HG03460 (cell line): ENCODE data around the gene EFCAB7.

Source experiments
- ATAC-seq: cut with Tn5 transposase; IDR thresholded peaks from one replicate; pipeline ENCODE4 v1.9.1; 2021; ENCODE audit not compliant: unreplicated experiment

EFCAB7 gene

GRCh38 chr1:63522891-63523728 lies at the start of gene EFCAB7, which contains the start of gene ITGB3BP:
EFCAB7 (plus strand) TSS chr1:63523525; CDS start chr1:63525573, 2,048 bp downstream.
ITGB3BP (minus strand) TSS chr1:63523225; CDS start chr1:63523133, 92 bp downstream.
- peak; percentile 84 for ATAC-seq

GRCh38 chr1:63475761-63476160 lies 47.6 kb upstream of the EFCAB7 start:
- no peak for ATAC-seq

- ATAC-seq = no peak
These were observed 43.3 kb upstream of the EFCAB7 start for GRCh38 chr1:63480057-63480456.

- ATAC-seq = no peak
These were observed 36.7 kb upstream of the EFCAB7 start for GRCh38 chr1:63486629-63487028.

- ATAC-seq = no peak
These were observed 35.8 kb upstream of the EFCAB7 start for GRCh38 chr1:63487336-63488065.

GRCh38 chr1:63497577-63497976 lies 25.7 kb upstream of the EFCAB7 start:
- no peak for ATAC-seq

GRCh38 chr1:63498106-63498505 lies 25.2 kb upstream of the EFCAB7 start:
- no peak for ATAC-seq

GRCh38 chr1:63501256-63501655 lies 22.1 kb upstream of the EFCAB7 start:
- no peak for ATAC-seq

- ATAC-seq = no peak
These were observed 16.5 kb upstream of the EFCAB7 start for GRCh38 chr1:63506782-63507181.

GRCh38 chr1:63509718-63510117 lies 13.6 kb upstream of the EFCAB7 start:
- ATAC-seq = no peak

GRCh38 chr1:63512584-63512983 lies 10.7 kb upstream of the EFCAB7 start:
- no peak for ATAC-seq

GRCh38 chr1:63516629-63517028 lies 6.7 kb upstream of the EFCAB7 start:
- no peak for ATAC-seq

GRCh38 chr1:63523738-63524137 lies 413 bp downstream of the EFCAB7 start:
- peak; percentile 10 for ATAC-seq

- ATAC-seq = no peak
These were observed 876 bp downstream of the EFCAB7 start for GRCh38 chr1:63524201-63524600.

- no peak for ATAC-seq
These were observed 9.4 kb downstream of the EFCAB7 start for GRCh38 chr1:63532727-63533126.

- no peak for ATAC-seq
These were observed 10.6 kb downstream of the EFCAB7 start for GRCh38 chr1:63533931-63534330.

- ATAC-seq = no peak
These were observed 11.1 kb downstream of the EFCAB7 start for GRCh38 chr1:63534406-63534805.

GRCh38 chr1:63537006-63537405 lies 13.7 kb downstream of the EFCAB7 start:
- no peak for ATAC-seq

- no peak for ATAC-seq
These were observed 14.6 kb downstream of the EFCAB7 start for GRCh38 chr1:63537940-63538339.

GRCh38 chr1:63545780-63546179 lies 22.5 kb downstream of the EFCAB7 start:
- no peak for ATAC-seq

GRCh38 chr1:63547621-63548294 lies 24.4 kb downstream of the EFCAB7 start:
- ATAC-seq = no peak

GRCh38 chr1:63548303-63548702 lies 25.0 kb downstream of the EFCAB7 start:
- ATAC-seq = no peak
